Sigmoid colon (tissue), 7 donors: Measurements from ENCODE around the gene GPR39. TPM values are rescaled to one million over a fixed set of nuclear protein-coding genes. Genes with fewer than 3 reads are reported as not detected.

Source experiments
- DNase-seq: peaks from one replicate; pipeline ENCODE4 v3.0.0-alpha.2; 2019
- H3K27ac ChIP-seq, 4 donors: fragments of 200-600 bp; sonication (generic); one replicate each; pipeline ENCODE4 v1.5.1; 2016 to 2019; ENCODE audit warnings: mild to moderate bottlenecking in 1 of 4
- H3K27me3 ChIP-seq, 3 donors: fragments of 200-600 bp; sonication (generic); one replicate each; pipeline ENCODE4 v1.5.1; 2019; ENCODE audit warnings: mild to moderate bottlenecking in 1 of 3
- H3K36me3 ChIP-seq, 4 donors: fragments of 200-600 bp; sonication (generic); one replicate each; pipeline ENCODE4 v1.5.1; 2016 to 2019
- H3K4me1 ChIP-seq, 4 donors: fragments of 200-600 bp; sonication (generic); one replicate each; pipeline ENCODE4 v1.5.1; 2017 to 2019
- H3K4me3 ChIP-seq, 4 donors: fragments of 200-600 bp; sonication (generic); one replicate each; pipeline ENCODE4 v1.5.1; 2017 to 2019; ENCODE audit warnings: mild to moderate bottlenecking in 2 of 4, moderate library complexity in 1 of 4
- H3K9me3 ChIP-seq, 4 donors: fragments of 200-600 bp in 3 of 4; sonication (generic) in 3 of 4; one replicate each; pipeline versions ENCODE4 v1.5.1 to v1.6.1; 2013 to 2019
- CTCF ChIP-seq, 4 experiments: fragments of 450-650 bp in 3 of 4; fragments of 200-600 bp in 1 of 4; IDR thresholded peaks; one replicate each; pipeline ENCODE4 v1.5.1; 2016 to 2019; ENCODE audit warnings: antibody characterized with exemption in 4 of 4, mild to moderate bottlenecking in 3 of 4, moderate library complexity in 2 of 4
- EP300 ChIP-seq, 4 donors: sonication (generic); formaldehyde crosslinking; IDR thresholded peaks; one replicate each; pipeline ENCODE4 v1.6.1; 2017; ENCODE audit warnings: antibody characterized with exemption in 4 of 4
- POLR2A ChIP-seq, 2 donors: fragments of 450-650 bp; IDR thresholded peaks; one replicate each; pipeline ENCODE4 v1.6.1; 2016; ENCODE audit warnings: antibody characterized with exemption in 2 of 2, mild to moderate bottlenecking in 2 of 2, moderate library complexity in 2 of 2
- POLR2AphosphoS5 ChIP-seq, 4 donors: sonication (generic); formaldehyde crosslinking; IDR thresholded peaks; one replicate each; pipeline ENCODE4 v1.6.1; 2017; ENCODE audit warnings: antibody characterized with exemption in 4 of 4
- WGBS, 2 donors: extraction: QIAGEN DNeasy Blood & Tissue Kit; methylation state at CpG; one replicate each; pipeline ENCODE4 v1.1.7; 2013; 5-methylcytosine and 5-hydroxymethylcytosine counted together
- intact Hi-C: fragments of 100-400 bp; cut with DNase I; formaldehyde crosslinking; loops from one replicate; pipeline ENCODE4 v1.15.1; 2023
- polyA plus RNA-seq, 3 donors: library from polyadenylated mRNA; stranded (reverse); fragments of 200-250 nt; gene quantifications; one replicate each; pipeline ENCODE4 v1.2.3, GENCODE V29; 2013
- total RNA-seq, 4 donors: library from RNA; depleted of rRNA; stranded (reverse); fragments of >200 nt; gene quantifications; one replicate each; pipeline ENCODE4 v1.1.0, GENCODE V29; 2016
- donor health status: healthy with polysubstance abuse.
- donor health status: Bipolar disorder and iron deficiency.
- donor health status: healthy.

The GPR39 gene
- total and polyA plus RNA-seq, 7 donors: 0.28 to 7.7 (median 1.6) TPM; not detected in 1

- no peak overlapping the region for H3K27ac ChIP-seq
- no peaks in the 10 kb centered on the region for H3K4me1 ChIP-seq
- no peak overlapping the region for H3K4me3 ChIP-seq
- TF ChIP-seq POLR2A (IDR thresholded peaks at IDR 0.05): no peak
- TF ChIP-seq POLR2AphosphoS5 (IDR thresholded peaks at IDR 0.05): no peak
- TF ChIP-seq EP300 (IDR thresholded peaks at IDR 0.05): no peak
- TF ChIP-seq CTCF (IDR thresholded peaks at IDR 0.05): no peak
- no peaks in the 10 kb centered on the region for H3K36me3 ChIP-seq
- no peaks in the 10 kb centered on the region for H3K27me3 ChIP-seq
- intact Hi-C loops: no loop called here
- no peaks in the 10 kb centered on the region for H3K9me3 ChIP-seq
- WGBS, 2 donors: 43 to 58% methylated on average over 2 of the region's 2 CpGs
- no peak for DNase-seq
Observed at GRCh38 chr2:132515010-132515409, 98.4 kb downstream of the GPR39 start.

- 93 to 97% methylated on average over 1 of the region's 1 CpG for WGBS, 2 donors
- intact Hi-C loops: no loop called here
- no peak for TF ChIP-seq POLR2A (IDR thresholded peaks at IDR 0.05)
- no peak for TF ChIP-seq EP300 (IDR thresholded peaks at IDR 0.05)
- TF ChIP-seq POLR2AphosphoS5 (IDR thresholded peaks at IDR 0.05): no peak
- no peak for TF ChIP-seq CTCF (IDR thresholded peaks at IDR 0.05)
Observed at GRCh38 chr2:132517386-132517785, 100.8 kb downstream of the GPR39 start.

GRCh38 chr2:132518302-132518701 lies 101.7 kb downstream of the GPR39 start:
- H3K27me3 ChIP-seq: no peaks in the 10 kb centered on the region
- no peaks in the 10 kb centered on the region for H3K36me3 ChIP-seq
- intact Hi-C loops: no loop called here
- 78 to 81% methylated on average over 4 of the region's 4 CpGs for WGBS, 2 donors
- H3K4me1 ChIP-seq: no peaks in the 10 kb centered on the region
- no peak overlapping the region for H3K27ac ChIP-seq
- H3K9me3 ChIP-seq: no peaks in the 10 kb centered on the region
- no peak overlapping the region for H3K4me3 ChIP-seq
- no peak for TF ChIP-seq POLR2A (IDR thresholded peaks at IDR 0.05)
- no peak for TF ChIP-seq POLR2AphosphoS5 (IDR thresholded peaks at IDR 0.05)
- TF ChIP-seq CTCF (IDR thresholded peaks at IDR 0.05): no peak
- no peak for TF ChIP-seq EP300 (IDR thresholded peaks at IDR 0.05)
- DNase-seq: no peak

More at GRCh38 chr2:132517386-132517785, 100.8 kb downstream of the GPR39 start:
- Histone ChIP-seq H3K4me1 (no peaks in the 10 kb centered on the region), H3K9me3 (no peaks in the 10 kb centered on the region), H3K27ac (no peak overlapping the region), H3K36me3 (no peaks in the 10 kb centered on the region), H3K27me3 (no peaks in the 10 kb centered on the region), H3K4me3 (no peak overlapping the region)
- no peak for DNase-seq

- Histone ChIP-seq H3K9me3 (no peaks in the 10 kb centered on the region), H3K27ac (no peak overlapping the region), H3K4me1 (no peaks in the 10 kb centered on the region), H3K27me3 (no peaks in the 10 kb centered on the region), H3K4me3 (no peak overlapping the region), H3K36me3 (no peaks in the 10 kb centered on the region)
- TF ChIP-seq EP300 (IDR thresholded peaks at IDR 0.05): no peak
- TF ChIP-seq POLR2AphosphoS5 (IDR thresholded peaks at IDR 0.05): no peak
- no peak for TF ChIP-seq POLR2A (IDR thresholded peaks at IDR 0.05)
- TF ChIP-seq CTCF (IDR thresholded peaks at IDR 0.05): no peak
- intact Hi-C loops: no loop called here
- 55 to 87% methylated on average over 3 of the region's 3 CpGs for WGBS, 2 donors
- DNase-seq: no peak
Observed at GRCh38 chr2:132519566-132519965, 103.0 kb downstream of the GPR39 start.

GRCh38 chr2:132521341-132521740 lies 104.7 kb downstream of the GPR39 start:
- 83 to 91% methylated on average over 3 of the region's 3 CpGs for WGBS, 2 donors
- intact Hi-C loops: no loop called here
- DNase-seq: no peak
- H3K36me3 ChIP-seq: no peaks in the 10 kb centered on the region
- no peaks in the 10 kb centered on the region for H3K9me3 ChIP-seq
- no peak overlapping the region for H3K27ac ChIP-seq
- TF ChIP-seq EP300 (IDR thresholded peaks at IDR 0.05) (no peak), POLR2AphosphoS5 (IDR thresholded peaks at IDR 0.05) (no peak)
- no peaks in the 10 kb centered on the region for H3K4me1 ChIP-seq
- H3K27me3 ChIP-seq: no peaks in the 10 kb centered on the region
- H3K4me3 ChIP-seq: no peak overlapping the region
